Measurements from ENCODE around the gene CDH4.

- TF ChIP-seq XRCC5 (optimal IDR thresholded peaks at IDR 0.05; ENCODE audit: low read length): no peak
- TF ChIP-seq CTCF (CRISPR knock-in tag; IDR thresholded peaks at IDR 0.05): no peak
- TF ChIP-seq EHMT2 (IDR thresholded peaks at IDR 0.05; ENCODE audit: borderline replicate concordance, low read depth, low read length): no peak
- TF ChIP-seq ATF2 (CRISPR knock-in tag; IDR thresholded peaks at IDR 0.05): no peak
- no peak for TF ChIP-seq ETS1 (CRISPR knock-in tag; IDR thresholded peaks at IDR 0.05)
- no peak for TF ChIP-seq CEBPZ (IDR thresholded peaks at IDR 0.05; ENCODE audit: low read length)
- TF ChIP-seq EZH2 (conservative IDR thresholded peaks at IDR 0.05; ENCODE audit: low read depth, low read length): no peak
- no peak for TF ChIP-seq PRPF4 (IDR thresholded peaks at IDR 0.05; ENCODE audit: low read depth, low read length, poor library complexity, severe bottlenecking)
- no peak for TF ChIP-seq PRDM15 (CRISPR knock-in tag; IDR thresholded peaks at IDR 0.05)
Measured at GRCh38 chr20:61502433-61502832, 250.4 kb downstream of the CDH4 start.

Measured in HepG2 (cell line).